Left lobe of liver (tissue), 2 donors: Measurements from ENCODE around the gene LIFR. TPM values are rescaled to one million over a fixed set of nuclear protein-coding genes. Genes with fewer than 3 reads are reported as not detected.
A peak's percentile ranks its signal among the peaks of the same experiment; 100 is the strongest.

ENCODE experiments used
- ATAC-seq: fragments of 200-7000 bp; cut with Tn5 transposase; one replicate; pipeline ENCODE4 v1.9.1; 2020; ENCODE audit warnings: mild to moderate bottlenecking, moderate library complexity
- DNase-seq: peaks from one replicate; pipeline ENCODE4 v3.0.0-alpha.2; 2020; ENCODE audit warnings: low spot score
- total RNA-seq: library from RNA; stranded (reverse); gene quantifications from one replicate; pipeline ENCODE4 v1.2.1, GENCODE V29; 2021
- donor health status: DM: no; HTN: no; CAD: no; lungs with moderate emphysema.
- donor health status: DM: no; HTN: yes; CAD: no.

LIFR gene
- total RNA-seq, 1 donor from 2014 or later: 21.9 TPM

- peak; percentile 65 for ATAC-seq
- DNase-seq: no peak
Observed at GRCh38 chr5:38551030-38552017, 5.1 kb downstream of the LIFR start.

- DNase-seq: no peak
Observed at GRCh38 chr5:38548064-38548759, 8.2 kb downstream of the LIFR start.

DNA sequence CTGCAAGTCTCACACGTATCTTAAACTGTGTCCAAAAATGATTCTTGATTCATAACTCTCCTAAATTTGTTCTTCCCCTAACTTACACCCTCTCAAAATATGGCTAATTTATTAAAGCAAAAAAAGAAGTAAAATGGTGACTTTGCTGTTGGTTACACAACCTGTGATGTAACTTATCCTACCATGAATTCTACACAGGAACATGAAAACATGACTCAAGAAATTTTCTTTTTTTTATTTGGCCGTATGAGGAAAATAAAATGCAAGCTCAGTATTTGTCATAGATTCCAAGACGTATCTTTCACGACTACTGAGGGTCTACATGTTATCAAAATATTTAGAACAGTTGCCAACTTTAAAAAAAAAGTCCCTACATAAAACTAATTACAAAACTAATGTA, 9.2 kb downstream of the LIFR start:
- no peak for ATAC-seq

More at GRCh38 chr5:38548064-38548759, 8.2 kb downstream of the LIFR start:
- ATAC-seq: no peak

DNA sequence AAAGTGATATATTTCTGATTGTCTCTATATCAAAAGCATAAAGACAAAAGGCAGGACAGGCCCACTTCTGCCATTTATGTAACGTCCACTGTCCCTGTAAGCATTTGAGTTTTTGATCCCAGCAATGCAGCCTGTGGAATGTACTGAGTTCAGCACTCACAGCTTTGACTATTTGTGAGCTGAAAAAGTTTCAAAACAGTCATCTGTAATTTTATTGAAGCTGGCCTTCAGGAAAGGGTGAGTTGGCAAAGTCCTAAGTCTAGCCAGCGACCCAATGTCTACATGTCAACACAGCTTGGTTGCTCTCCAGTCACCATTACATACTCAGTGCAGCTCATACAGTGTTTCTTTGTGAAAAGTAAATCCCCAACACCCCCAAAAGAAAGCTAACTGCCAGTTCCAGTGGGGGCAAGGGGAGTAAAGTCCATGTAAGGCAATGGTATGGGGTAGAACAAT, 9.7 kb downstream of the LIFR start:
- peak; percentile 77 for ATAC-seq
- DNase-seq: no peak

More for the DNA sequence above, 9.2 kb downstream of the LIFR start:
- DNase-seq: no peak

- DNase-seq (no peak), ATAC-seq (no peak)
Observed at GRCh38 chr5:38543886-38544285, 12.6 kb downstream of the LIFR start.

GRCh38 chr5:38543074-38543473, 13.4 kb downstream of the LIFR start:
- no peak for DNase-seq
- no peak for ATAC-seq

GRCh38 chr5:38541174-38541725, 15.2 kb downstream of the LIFR start:
- DNase-seq: no peak
- no peak for ATAC-seq

- DNase-seq (no peak), ATAC-seq (no peak)
Observed at GRCh38 chr5:38540314-38540713, 16.1 kb downstream of the LIFR start.

DNA sequence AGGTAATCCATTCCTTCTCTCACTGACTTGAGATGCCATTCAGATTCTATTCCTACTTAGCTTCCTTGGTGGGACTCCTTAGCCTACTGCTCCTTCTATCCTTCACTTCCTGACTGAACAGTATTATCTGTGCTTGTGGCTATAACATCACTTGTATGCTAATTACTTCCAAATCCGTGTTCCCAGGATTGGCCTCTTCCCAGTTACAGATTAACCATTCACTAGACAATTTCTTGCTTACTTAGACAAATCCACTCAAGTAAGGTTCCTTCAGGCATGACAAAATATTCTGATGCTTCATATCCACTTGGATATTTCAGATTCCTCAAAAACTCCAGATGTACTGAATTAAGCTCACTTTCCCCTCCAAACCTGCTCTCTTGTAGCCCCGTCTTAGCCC, 18.3 kb downstream of the LIFR start:
- ATAC-seq (no peak), DNase-seq (no peak)

DNA sequence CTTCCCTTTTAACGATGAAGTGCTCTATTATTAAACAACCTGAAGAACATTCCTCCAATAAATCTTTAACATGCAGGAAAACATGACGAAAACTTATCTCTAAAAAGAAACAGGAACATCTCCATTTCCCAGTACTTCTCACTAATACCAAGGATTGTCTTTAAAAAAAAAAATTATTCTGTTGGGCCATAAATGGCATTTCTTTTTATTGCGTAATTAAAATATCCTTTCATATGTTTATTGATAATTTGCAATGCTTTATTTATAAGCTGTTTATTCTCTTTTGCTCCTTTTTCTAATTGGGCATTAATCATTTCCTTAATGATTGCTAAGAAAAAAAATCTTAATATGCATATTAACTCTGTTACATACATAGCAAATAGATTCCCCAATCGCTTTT, 18.9 kb downstream of the LIFR start:
- ATAC-seq (no peak), DNase-seq (no peak)

DNA sequence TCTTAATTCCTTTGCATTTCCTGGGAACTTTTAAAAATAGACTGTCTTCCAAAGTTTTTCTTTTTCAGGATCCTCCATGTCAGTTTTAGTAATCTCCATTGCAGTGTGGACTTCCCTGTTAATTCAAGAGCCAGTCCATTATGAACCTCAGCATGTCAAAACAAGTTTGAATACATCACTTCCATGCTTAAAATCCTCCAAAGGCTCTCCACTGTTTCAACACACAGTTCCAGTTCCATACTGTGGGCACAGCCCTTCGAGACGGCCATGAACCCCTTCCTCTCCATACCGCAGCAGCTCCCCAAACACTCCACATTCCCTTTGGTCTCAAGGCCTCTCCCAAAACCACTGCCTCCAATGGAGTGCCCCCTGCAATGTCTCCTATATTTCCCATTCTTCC, 19.5 kb downstream of the LIFR start:
- ATAC-seq (no peak), DNase-seq (no peak)

GRCh38 chr5:38535845-38536244, 20.6 kb downstream of the LIFR start:
- DNase-seq (no peak), ATAC-seq (no peak)

- DNase-seq: no peak
- no peak for ATAC-seq
Observed at GRCh38 chr5:38535248-38535750, 21.1 kb downstream of the LIFR start.

GRCh38 chr5:38534156-38534453, 22.3 kb downstream of the LIFR start:
- no peak for DNase-seq
- ATAC-seq: no peak

- DNase-seq (no peak), ATAC-seq (no peak)
Observed at GRCh38 chr5:38533286-38534155, 22.9 kb downstream of the LIFR start.

- ATAC-seq (peak; percentile 26), DNase-seq (no peak)
Observed at GRCh38 chr5:38532165-38532669, 24.2 kb downstream of the LIFR start.

- ATAC-seq: no peak
Observed at GRCh38 chr5:38531518-38531917, 24.9 kb downstream of the LIFR start.

GRCh38 chr5:38529955-38530646, 26.3 kb downstream of the LIFR start:
- DNase-seq (no peak), ATAC-seq (no peak)

More at GRCh38 chr5:38531518-38531917, 24.9 kb downstream of the LIFR start:
- no peak for DNase-seq

- no peak for DNase-seq
- no peak for ATAC-seq
Observed at GRCh38 chr5:38528162-38528703, 28.2 kb downstream of the LIFR start.
